HG03135 (cell line): ENCODE measurements around the gene TTYH3.

Source experiments
- ATAC-seq: cut with Tn5 transposase; IDR thresholded peaks from one replicate; pipeline ENCODE4 v1.9.1; 2021; ENCODE audit warnings: mild to moderate bottlenecking, moderate library complexity; ENCODE audit not compliant: unreplicated experiment

Gene TTYH3

GRCh38 chr7:2701832-2702593, 70.2 kb downstream of the TTYH3 start:
- no peak for ATAC-seq

GRCh38 chr7:2702594-2702957, 70.8 kb downstream of the TTYH3 start:
- no peak for ATAC-seq

GRCh38 chr7:2705371-2706096, 73.7 kb downstream of the TTYH3 start:
- ATAC-seq: no peak

GRCh38 chr7:2706685-2707126, 74.9 kb downstream of the TTYH3 start:
- ATAC-seq: no peak

GRCh38 chr7:2707481-2707880, 75.7 kb downstream of the TTYH3 start:
- ATAC-seq: no peak

- ATAC-seq: no peak
Observed at GRCh38 chr7:2708041-2708440, 76.3 kb downstream of the TTYH3 start.

GRCh38 chr7:2708547-2709310, 76.9 kb downstream of the TTYH3 start:
- ATAC-seq: no peak

GRCh38 chr7:2709553-2710285, 77.9 kb downstream of the TTYH3 start:
- peak; percentile 76 for ATAC-seq

GRCh38 chr7:2710286-2710655, 78.5 kb downstream of the TTYH3 start:
- peak; percentile 41 for ATAC-seq

GRCh38 chr7:2710901-2711551, 79.2 kb downstream of the TTYH3 start:
- ATAC-seq: no peak

GRCh38 chr7:2711895-2712675, 80.3 kb downstream of the TTYH3 start:
- ATAC-seq: no peak

GRCh38 chr7:2713370-2713769, 81.6 kb downstream of the TTYH3 start:
- no peak for ATAC-seq

GRCh38 chr7:2713978-2714377, 82.2 kb downstream of the TTYH3 start:
- ATAC-seq: no peak
